Chondrocyte (in vitro differentiated cells): Measurements from ENCODE around the gene S100G. TPM values are rescaled to one million over a fixed set of nuclear protein-coding genes. Genes with fewer than 3 reads are reported as not detected.
A peak's percentile ranks its signal among the peaks of the same experiment; 100 is the strongest.
"Not testable (repeated sequence)": the region's sequence is repeated elsewhere in the genome, so short reads cannot be mapped to it uniquely, and the experiment has no call there.

Experiments
- DNase-seq: peaks from one replicate; pipeline ENCODE4 v3.0.0; 2021; ENCODE audit warnings: mixed read lengths, low spot score
- H3K27ac Mint-ChIP-seq: one replicate; pipeline ENCODE4 v1.8.0; 2021; ENCODE audit warnings: mild to moderate bottlenecking, moderate library complexity, mixed read lengths; ENCODE audit not compliant: unreplicated experiment
- H3K27me3 Mint-ChIP-seq: 2 replicates; pipeline ENCODE4 v1.8.0; 2021; ENCODE audit warnings: low read depth, mixed read lengths
- H3K36me3 Mint-ChIP-seq: 2 replicates; pipeline ENCODE4 v1.8.0; 2021; ENCODE audit warnings: low read depth, mixed read lengths
- H3K4me1 Mint-ChIP-seq: 2 replicates; pipeline ENCODE4 v1.8.0; 2021; ENCODE audit warnings: low read depth, mild to moderate bottlenecking, mixed read lengths
- H3K4me3 Mint-ChIP-seq: one replicate; pipeline ENCODE4 v1.8.0; 2021; ENCODE audit warnings: mild to moderate bottlenecking, moderate library complexity, mixed read lengths; ENCODE audit not compliant: unreplicated experiment
- H3K9me3 Mint-ChIP-seq: 2 replicates; pipeline ENCODE4 v1.8.0; 2021; ENCODE audit warnings: low read depth, mixed read lengths
- total RNA-seq: library from RNA; stranded (reverse); gene quantifications from 3 replicates; pipeline ENCODE4 v1.2.1, GENCODE V29; 2021
- TF ChIP-seq, protein P1 (sequence below): fragments of 200-600 bp; sonication (generic); IDR thresholded peaks from 2 replicates; pipeline ENCODE4 v1.5.0; 2021; ENCODE audit warnings: antibody characterized with exemption, mild to moderate bottlenecking, moderate library complexity

The S100G gene
- total RNA-seq, 1 donor from 2014 or later, result not detected

DNA sequence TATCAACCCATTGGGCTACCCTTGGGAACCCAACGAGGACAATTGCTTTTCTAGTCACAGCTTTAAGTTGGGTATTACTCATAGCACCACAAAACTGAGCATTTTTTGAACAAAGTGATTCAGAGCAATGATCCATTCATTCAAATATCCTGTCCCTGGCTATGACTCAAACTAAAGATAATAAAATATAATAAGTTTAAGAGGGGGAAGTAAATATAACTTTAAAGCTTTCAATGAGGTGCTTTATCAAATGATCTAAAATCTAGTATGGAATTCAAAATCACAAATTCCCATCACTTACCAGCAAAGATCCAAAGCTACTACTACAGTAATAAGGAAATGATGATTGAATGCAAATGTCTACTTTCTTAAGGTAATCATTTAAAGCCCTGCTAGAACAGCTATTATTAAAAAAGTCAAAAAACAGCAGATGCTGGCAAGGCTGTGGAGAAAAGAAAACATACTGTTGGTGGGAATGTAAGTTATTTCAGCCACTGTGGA is 39.8 kb upstream of the S100G start:
- no peak for DNase-seq
- Mint-ChIP-seq H3K27ac (peak overlapping the region; percentile 68), H3K4me3 (no peak overlapping the region), H3K9me3 (peaks cover 3% of the 10 kb centered on the region), H3K36me3 (peaks cover 16% of the 10 kb centered on the region), H3K27me3 (no peaks in the 10 kb centered on the region), H3K4me1 (peaks cover 17% of the 10 kb centered on the region)
- TF ChIP-seq, protein P1, sequence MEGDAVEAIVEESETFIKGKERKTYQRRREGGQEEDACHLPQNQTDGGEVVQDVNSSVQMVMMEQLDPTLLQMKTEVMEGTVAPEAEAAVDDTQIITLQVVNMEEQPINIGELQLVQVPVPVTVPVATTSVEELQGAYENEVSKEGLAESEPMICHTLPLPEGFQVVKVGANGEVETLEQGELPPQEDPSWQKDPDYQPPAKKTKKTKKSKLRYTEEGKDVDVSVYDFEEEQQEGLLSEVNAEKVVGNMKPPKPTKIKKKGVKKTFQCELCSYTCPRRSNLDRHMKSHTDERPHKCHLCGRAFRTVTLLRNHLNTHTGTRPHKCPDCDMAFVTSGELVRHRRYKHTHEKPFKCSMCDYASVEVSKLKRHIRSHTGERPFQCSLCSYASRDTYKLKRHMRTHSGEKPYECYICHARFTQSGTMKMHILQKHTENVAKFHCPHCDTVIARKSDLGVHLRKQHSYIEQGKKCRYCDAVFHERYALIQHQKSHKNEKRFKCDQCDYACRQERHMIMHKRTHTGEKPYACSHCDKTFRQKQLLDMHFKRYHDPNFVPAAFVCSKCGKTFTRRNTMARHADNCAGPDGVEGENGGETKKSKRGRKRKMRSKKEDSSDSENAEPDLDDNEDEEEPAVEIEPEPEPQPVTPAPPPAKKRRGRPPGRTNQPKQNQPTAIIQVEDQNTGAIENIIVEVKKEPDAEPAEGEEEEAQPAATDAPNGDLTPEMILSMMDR, result no peak

DNA sequence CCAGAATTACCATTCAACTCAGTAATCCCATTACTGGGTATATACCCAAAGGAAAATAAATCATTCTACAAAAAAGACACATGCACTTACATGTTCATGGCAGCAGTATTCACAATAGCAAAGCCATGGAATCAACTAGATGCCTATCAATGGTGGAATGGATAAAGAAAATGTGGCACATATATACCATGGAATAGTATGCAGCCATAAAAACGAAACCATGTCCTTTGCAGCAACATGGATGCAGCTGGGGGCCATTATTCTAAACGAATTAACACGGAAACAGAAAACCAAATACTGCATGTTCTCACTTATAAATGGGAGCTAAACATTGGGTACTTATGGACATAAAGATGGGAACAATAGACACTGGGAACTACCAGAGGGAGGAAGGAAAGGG is 39.3 kb upstream of the S100G start:
- Mint-ChIP-seq H3K36me3 (peaks cover 16% of the 10 kb centered on the region), H3K4me1 (peaks cover 17% of the 10 kb centered on the region)
- DNase-seq, H3K4me3 Mint-ChIP-seq, H3K27me3 Mint-ChIP-seq, H3K27ac Mint-ChIP-seq, H3K9me3 Mint-ChIP-seq: not testable (repeated sequence)

DNA sequence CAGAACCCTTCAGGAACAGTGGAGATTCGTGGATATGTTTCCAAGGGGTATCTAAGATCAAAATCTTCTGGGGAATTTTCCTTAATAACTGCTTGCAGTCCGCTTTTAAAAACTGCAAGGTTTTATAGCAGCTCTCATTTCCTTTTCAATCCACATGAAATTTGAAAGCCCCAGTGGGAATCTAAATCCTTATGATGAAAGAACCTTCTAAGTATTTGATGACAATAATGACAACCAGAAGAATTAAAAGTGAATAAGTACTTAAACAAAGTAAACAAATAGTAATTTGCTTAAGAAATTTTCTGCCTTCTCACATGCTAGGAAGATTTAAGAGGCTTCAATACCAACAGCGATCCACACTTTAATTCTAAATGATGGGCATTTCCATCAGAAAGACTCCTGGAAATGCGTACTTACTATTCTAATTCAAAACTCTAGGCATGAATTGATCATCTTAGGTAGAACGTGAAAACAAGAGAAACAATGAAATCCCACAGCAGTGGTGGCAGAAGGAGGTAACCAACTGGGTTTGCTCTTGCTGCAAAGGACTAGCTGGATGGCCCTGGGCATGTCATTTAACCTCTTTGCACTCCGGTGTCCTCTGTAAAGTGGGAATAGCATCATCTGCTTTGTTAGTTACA is 37.6 kb upstream of the S100G start:
- Mint-ChIP-seq H3K27me3 (no peaks in the 10 kb centered on the region), H3K9me3 (peaks cover 3% of the 10 kb centered on the region), H3K4me1 (peaks cover 17% of the 10 kb centered on the region), H3K27ac (no peak overlapping the region), H3K4me3 (no peak overlapping the region), H3K36me3 (peaks cover 20% of the 10 kb centered on the region)
- no peak for DNase-seq
- TF ChIP-seq, protein P1, result no peak

DNA sequence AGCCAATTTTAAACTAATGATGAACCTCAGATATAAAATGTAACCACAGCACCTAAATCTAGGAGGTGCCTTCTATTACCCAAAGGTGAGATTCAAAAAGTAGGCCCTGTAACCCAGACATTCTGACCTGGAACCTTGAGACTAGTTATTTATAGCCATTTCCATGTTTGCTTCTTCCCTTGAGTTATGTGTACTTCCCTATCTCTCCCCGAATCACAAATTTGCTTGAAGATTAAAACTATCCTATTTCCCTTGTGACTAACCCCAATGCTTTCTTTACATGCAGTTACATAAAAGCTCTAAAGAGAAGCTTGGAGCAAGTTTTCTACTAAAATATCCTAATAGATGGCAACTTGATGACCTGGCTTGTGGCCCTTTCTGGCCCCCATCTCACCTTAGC is 32.6 kb upstream of the S100G start:
- H3K4me1 Mint-ChIP-seq, result no peaks in the 10 kb centered on the region
- H3K9me3 Mint-ChIP-seq, result peaks cover 4% of the 10 kb centered on the region
- H3K27ac Mint-ChIP-seq, result no peak overlapping the region
- TF ChIP-seq, protein P1, result no peak
- H3K27me3 Mint-ChIP-seq, result no peaks in the 10 kb centered on the region
- peaks cover 29% of the 10 kb centered on the region for H3K36me3 Mint-ChIP-seq
- DNase-seq, result no peak
- no peak overlapping the region for H3K4me3 Mint-ChIP-seq

DNA sequence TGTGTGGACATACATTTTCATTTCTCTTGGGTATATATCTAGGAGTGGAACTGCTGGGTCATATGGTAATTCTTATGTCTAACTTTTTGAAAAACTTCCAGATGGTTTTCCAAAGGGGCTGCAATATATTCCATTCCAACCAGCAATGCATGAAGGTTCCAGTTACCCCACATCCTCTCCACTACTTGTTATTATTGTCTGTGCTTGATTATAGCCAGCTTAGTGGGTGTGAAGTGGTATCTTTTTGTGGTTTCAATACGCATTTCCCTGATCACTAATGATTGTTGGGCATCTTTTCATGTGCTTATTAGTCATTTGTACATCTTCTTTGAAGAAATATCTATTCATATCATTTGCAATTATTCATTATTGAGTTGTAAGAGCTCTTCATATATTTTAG is 31.5 kb upstream of the S100G start:
- H3K4me3 Mint-ChIP-seq, result no peak overlapping the region
- peaks cover 4% of the 10 kb centered on the region for H3K9me3 Mint-ChIP-seq
- peaks cover 27% of the 10 kb centered on the region for H3K36me3 Mint-ChIP-seq
- no peaks in the 10 kb centered on the region for H3K27me3 Mint-ChIP-seq
- H3K4me1 Mint-ChIP-seq, result no peaks in the 10 kb centered on the region
- TF ChIP-seq, protein P1, result no peak
- H3K27ac Mint-ChIP-seq, result no peak overlapping the region
- DNase-seq, result no peak

DNA sequence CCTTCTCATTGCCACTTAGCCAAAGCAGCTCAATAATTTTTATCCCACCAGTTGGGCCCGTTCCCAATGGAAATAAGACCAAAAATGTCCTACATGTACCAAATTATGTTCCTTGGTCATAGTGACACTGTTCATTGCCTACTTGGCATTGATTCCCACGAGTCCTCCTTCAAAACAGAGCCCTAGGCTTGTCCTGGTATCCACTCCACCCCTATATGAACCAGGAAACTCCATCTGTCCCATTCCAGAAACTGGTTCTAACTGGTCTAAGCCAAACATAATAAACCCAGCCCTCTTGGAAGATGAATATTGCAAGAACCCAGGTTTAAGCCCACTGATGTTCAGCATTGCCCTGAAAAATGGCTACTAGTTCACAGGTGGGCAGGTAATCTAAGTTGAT is 30.9 kb upstream of the S100G start:
- peaks cover 23% of the 10 kb centered on the region for H3K36me3 Mint-ChIP-seq
- H3K4me3 Mint-ChIP-seq, result no peak overlapping the region
- TF ChIP-seq, protein P1, result no peak
- H3K9me3 Mint-ChIP-seq, result peaks cover 4% of the 10 kb centered on the region
- H3K27ac Mint-ChIP-seq, result no peak overlapping the region
- no peaks in the 10 kb centered on the region for H3K27me3 Mint-ChIP-seq
- DNase-seq, result no peak
- H3K4me1 Mint-ChIP-seq, result no peaks in the 10 kb centered on the region

DNA sequence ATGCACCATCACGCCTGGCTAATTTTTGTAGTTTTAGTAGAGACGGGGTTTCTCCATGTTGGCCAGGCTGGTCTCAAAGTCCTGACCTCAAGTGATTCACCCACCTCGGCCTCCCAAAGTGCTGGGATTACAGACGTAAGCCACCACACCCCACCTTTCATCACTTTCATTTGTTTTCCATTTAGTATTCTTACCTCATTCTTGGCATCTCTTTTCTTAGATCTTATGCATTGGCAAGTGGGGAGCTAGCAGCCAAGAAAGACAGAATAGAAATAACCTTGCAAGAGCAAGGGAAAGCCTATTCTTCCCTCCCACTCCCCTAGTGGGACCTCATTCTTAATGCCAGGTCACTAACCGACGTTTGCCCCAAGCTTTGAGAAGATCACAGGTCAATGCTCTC is 21.4 kb upstream of the S100G start:
- H3K36me3 Mint-ChIP-seq, result peaks cover 13% of the 10 kb centered on the region
- H3K9me3 Mint-ChIP-seq, H3K4me3 Mint-ChIP-seq, DNase-seq, H3K27ac Mint-ChIP-seq, H3K27me3 Mint-ChIP-seq: not testable (repeated sequence)
- H3K4me1 Mint-ChIP-seq, result peaks cover 20% of the 10 kb centered on the region
